Breast epithelium (tissue), 3 donors: ENCODE data around the gene COL8A1.

Experiments
- POLR2A ChIP-seq: fragments of 450-650 bp; IDR thresholded peaks from one replicate; pipeline ENCODE4 v1.6.1; 2016; ENCODE audit warnings: antibody characterized with exemption, mild to moderate bottlenecking, moderate library complexity
- POLR2AphosphoS5 ChIP-seq, 3 donors: sonication (generic); formaldehyde crosslinking; IDR thresholded peaks; one replicate each; pipeline ENCODE4 v1.6.1; 2017; ENCODE audit warnings: antibody characterized with exemption in 3 of 3
- TF ChIP-seq, protein P1 (sequence below), 3 donors: fragments of 450-650 bp; IDR thresholded peaks; one replicate each; pipeline ENCODE4 v1.5.1; 2016 to 2017; ENCODE audit warnings: antibody characterized with exemption in 3 of 3, mild to moderate bottlenecking in 3 of 3, moderate library complexity in 3 of 3

GRCh38 chr3:99834211-99834957 lies 196.0 kb downstream of the COL8A1 start:
- TF ChIP-seq, protein P1, sequence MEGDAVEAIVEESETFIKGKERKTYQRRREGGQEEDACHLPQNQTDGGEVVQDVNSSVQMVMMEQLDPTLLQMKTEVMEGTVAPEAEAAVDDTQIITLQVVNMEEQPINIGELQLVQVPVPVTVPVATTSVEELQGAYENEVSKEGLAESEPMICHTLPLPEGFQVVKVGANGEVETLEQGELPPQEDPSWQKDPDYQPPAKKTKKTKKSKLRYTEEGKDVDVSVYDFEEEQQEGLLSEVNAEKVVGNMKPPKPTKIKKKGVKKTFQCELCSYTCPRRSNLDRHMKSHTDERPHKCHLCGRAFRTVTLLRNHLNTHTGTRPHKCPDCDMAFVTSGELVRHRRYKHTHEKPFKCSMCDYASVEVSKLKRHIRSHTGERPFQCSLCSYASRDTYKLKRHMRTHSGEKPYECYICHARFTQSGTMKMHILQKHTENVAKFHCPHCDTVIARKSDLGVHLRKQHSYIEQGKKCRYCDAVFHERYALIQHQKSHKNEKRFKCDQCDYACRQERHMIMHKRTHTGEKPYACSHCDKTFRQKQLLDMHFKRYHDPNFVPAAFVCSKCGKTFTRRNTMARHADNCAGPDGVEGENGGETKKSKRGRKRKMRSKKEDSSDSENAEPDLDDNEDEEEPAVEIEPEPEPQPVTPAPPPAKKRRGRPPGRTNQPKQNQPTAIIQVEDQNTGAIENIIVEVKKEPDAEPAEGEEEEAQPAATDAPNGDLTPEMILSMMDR (IDR thresholded peaks at IDR 0.05), result no peak
- TF ChIP-seq POLR2AphosphoS5 (IDR thresholded peaks at IDR 0.05) (no peak), POLR2A (no peak)
